ENCODE measurements around the gene CORO7.

DNA sequence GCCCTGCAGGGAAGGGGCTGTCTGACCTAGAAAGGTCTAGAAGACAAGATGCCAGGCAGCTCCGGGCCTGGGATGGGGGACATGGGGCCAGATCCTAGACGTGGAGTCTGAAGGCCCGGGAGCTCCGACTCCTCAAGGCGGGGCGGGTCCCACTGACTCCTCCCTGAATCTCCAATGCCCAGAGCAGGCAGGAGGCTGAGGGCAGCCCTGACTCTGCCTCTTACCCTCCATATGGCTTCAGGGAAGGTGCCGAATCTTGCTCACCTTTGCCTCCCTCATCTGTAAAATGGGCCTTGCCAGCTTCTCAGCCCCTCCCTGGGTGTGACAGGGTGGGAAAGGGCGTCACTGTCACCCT, 30.0 kb downstream of the CORO7 start:
- TF ChIP-seq, protein P1, sequence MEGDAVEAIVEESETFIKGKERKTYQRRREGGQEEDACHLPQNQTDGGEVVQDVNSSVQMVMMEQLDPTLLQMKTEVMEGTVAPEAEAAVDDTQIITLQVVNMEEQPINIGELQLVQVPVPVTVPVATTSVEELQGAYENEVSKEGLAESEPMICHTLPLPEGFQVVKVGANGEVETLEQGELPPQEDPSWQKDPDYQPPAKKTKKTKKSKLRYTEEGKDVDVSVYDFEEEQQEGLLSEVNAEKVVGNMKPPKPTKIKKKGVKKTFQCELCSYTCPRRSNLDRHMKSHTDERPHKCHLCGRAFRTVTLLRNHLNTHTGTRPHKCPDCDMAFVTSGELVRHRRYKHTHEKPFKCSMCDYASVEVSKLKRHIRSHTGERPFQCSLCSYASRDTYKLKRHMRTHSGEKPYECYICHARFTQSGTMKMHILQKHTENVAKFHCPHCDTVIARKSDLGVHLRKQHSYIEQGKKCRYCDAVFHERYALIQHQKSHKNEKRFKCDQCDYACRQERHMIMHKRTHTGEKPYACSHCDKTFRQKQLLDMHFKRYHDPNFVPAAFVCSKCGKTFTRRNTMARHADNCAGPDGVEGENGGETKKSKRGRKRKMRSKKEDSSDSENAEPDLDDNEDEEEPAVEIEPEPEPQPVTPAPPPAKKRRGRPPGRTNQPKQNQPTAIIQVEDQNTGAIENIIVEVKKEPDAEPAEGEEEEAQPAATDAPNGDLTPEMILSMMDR (IDR thresholded peaks at IDR 0.05), result no peak
- TF ChIP-seq ZFX (IDR thresholded peaks at IDR 0.05; ENCODE audit: borderline replicate concordance), result no peak
